Tibial artery (tissue), 4 donors: Measurements from ENCODE around the gene TMEM44.
A peak's percentile ranks its signal among the peaks of the same experiment; 100 is the strongest.

Experiments
- DNase-seq, 2 donors: peaks; one replicate each; pipeline ENCODE4 v3.0.0-alpha.2; 2019
- H3K27ac ChIP-seq, 2 donors: fragments of 200-600 bp; sonication (generic) in 1 of 2; 1 replicate in 1 of 2; 2 replicates in 1 of 2; pipeline ENCODE4 v1.5.1; 2018 to 2019; ENCODE audit warnings: mild to moderate bottlenecking in 1 of 2
- H3K27me3 ChIP-seq, 2 donors: fragments of 200-600 bp; sonication (generic) in 1 of 2; one replicate each; pipeline versions ENCODE4 v1.5.1 to v1.6.0; 2016 to 2019
- H3K36me3 ChIP-seq, 3 donors: fragments of 200-600 bp; sonication (generic) in 2 of 3; one replicate each; pipeline ENCODE4 v1.5.1; 2016 to 2019; ENCODE audit warnings: mild to moderate bottlenecking in 2 of 3
- H3K4me1 ChIP-seq, 4 donors: fragments of 200-600 bp; sonication (generic) in 2 of 4; 1 replicate in 3 of 4; 2 replicates in 1 of 4; pipeline ENCODE4 v1.5.1; 2016 to 2019
- H3K4me3 ChIP-seq, 2 donors: fragments of 200-600 bp; sonication (generic) in 1 of 2; 1 replicate in 1 of 2; 2 replicates in 1 of 2; pipeline ENCODE4 v1.5.1; 2018 to 2019; ENCODE audit warnings: mild to moderate bottlenecking in 2 of 2
- H3K9me3 ChIP-seq, 3 donors: fragments of 200-600 bp; sonication (generic) in 1 of 3; one replicate each; pipeline ENCODE4 v1.5.1; 2016 to 2019
- intact Hi-C: fragments of 100-400 bp; cut with DNase I; formaldehyde crosslinking; loops from one replicate; pipeline ENCODE4 v1.15.0; 2023; ENCODE audit warnings: low total_unique reads
- TF ChIP-seq, protein P1 (sequence below), 2 experiments: fragments of 200-600 bp in 1 of 2; fragments of 450-650 bp in 1 of 2; IDR thresholded peaks; one replicate each; pipeline ENCODE4 v1.5.1; 2017 to 2019; ENCODE audit warnings: antibody characterized with exemption in 2 of 2, mild to moderate bottlenecking in 1 of 2, moderate library complexity in 1 of 2

TMEM44 gene

DNA sequence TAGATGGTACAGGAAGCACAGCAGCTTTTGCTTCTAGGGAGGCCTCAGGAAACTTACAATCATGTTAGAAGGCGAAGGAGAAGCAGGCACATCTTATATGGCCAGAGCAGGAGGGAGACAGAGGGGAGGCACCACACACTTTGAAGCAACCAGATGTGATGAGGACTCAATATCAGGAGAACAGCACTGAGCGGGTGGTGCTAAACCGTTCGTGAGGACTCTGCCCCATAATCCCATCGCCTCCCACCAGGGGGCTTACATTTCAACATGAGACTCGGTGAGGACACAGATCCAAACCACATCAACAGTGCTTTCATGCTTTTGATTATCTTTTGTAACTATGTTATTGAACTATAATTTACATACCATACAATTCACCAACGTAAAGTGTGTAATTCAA lies 7.6 kb upstream of the TMEM44 start:
- intact Hi-C loops = no loop called here
- H3K4me1 ChIP-seq = peaks cover 0 to 7% (median 6%) of the 10 kb centered on the region in 4 donors
- no peak for DNase-seq
- no peaks in the 10 kb centered on the region for H3K27me3 ChIP-seq
- no peaks in the 10 kb centered on the region for H3K9me3 ChIP-seq
- peak overlapping the region; percentile 17 to 55 for H3K27ac ChIP-seq
- no peak overlapping the region for H3K4me3 ChIP-seq
- TF ChIP-seq, protein P1, sequence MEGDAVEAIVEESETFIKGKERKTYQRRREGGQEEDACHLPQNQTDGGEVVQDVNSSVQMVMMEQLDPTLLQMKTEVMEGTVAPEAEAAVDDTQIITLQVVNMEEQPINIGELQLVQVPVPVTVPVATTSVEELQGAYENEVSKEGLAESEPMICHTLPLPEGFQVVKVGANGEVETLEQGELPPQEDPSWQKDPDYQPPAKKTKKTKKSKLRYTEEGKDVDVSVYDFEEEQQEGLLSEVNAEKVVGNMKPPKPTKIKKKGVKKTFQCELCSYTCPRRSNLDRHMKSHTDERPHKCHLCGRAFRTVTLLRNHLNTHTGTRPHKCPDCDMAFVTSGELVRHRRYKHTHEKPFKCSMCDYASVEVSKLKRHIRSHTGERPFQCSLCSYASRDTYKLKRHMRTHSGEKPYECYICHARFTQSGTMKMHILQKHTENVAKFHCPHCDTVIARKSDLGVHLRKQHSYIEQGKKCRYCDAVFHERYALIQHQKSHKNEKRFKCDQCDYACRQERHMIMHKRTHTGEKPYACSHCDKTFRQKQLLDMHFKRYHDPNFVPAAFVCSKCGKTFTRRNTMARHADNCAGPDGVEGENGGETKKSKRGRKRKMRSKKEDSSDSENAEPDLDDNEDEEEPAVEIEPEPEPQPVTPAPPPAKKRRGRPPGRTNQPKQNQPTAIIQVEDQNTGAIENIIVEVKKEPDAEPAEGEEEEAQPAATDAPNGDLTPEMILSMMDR (IDR thresholded peaks at IDR 0.05) = no peak
- peaks cover 23 to 58% (median 40%) of the 10 kb centered on the region in 3 donors for H3K36me3 ChIP-seq

DNA sequence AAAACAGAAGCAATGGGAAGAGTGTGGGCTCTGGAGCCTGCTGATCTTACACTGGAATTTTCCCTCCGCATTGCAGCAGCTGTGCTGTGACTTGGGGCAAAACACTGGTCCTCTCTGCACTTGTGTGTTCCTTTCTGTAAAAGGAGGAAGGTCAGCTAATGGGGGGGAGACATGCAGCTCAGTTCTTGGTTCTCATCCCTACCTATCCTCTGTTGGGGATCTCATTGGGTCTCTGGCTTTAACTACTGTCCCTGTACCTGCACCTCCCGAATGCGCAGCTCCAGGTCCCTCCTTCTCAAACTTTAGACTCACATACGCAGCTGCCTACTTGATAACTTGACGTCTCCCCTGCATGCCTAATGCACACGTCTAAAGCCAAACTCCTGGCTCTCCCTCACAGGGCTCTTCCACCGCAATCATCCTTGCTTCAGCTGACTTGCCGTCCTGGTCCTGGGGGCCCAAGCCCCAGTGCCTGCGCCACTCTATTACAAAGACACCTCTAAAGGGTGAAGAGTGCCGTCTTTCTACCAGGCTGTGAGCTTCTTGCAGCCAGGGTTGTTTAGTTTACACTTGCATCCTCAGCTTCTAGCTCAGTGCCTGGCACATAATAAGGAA lies 5.9 kb upstream of the TMEM44 start:
- H3K27ac ChIP-seq = no peak overlapping the region

DNA sequence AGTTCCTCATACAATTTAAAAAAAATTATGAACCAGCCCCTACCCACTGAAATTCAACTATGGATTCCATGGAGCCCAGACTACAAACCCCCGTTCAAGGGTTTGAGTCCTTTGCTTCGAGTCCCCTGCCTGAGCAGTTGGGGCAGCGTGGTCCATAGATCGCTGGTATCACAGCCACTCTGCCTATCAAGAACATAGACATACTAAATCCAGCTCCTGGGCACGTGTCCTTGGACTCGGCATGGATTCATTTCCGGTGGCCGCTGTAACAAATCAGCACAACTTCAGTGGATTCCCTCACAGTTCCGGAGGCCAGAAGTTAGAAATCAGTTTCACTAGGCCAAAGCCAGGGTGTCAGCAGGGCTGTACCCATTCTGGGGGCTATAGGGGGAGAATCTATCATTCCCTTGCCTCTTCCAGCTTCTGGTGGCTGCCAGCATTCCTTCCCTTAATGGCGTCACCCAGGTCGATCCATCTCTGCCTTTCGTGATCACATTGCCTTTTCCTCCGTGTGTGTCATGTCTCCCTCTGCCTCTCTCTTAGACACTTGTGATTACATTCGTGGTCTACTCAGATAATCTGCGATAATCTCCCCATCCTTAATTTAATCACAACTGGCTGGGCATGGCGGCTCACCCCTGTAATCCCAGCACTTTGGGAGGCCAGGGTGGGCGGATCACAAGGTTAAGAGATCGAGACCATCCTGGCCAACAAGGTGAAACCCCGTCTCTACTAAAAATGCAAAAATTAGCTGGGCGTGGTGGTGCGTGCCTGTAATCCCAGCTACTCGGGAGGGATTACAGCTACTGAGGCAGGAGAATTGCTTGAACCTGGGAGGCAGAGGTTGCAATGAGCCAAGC lies 4.6 kb upstream of the TMEM44 start:
- no peak overlapping the region for H3K27ac ChIP-seq
- H3K27me3 ChIP-seq = no peaks in the 10 kb centered on the region
- H3K4me1 ChIP-seq = peaks cover 0 to 14% (median 7%) of the 10 kb centered on the region in 4 donors
- TF ChIP-seq, protein P1 (IDR thresholded peaks at IDR 0.05) = no peak
- no peak overlapping the region for H3K4me3 ChIP-seq
- intact Hi-C loops = no loop called here
- no peaks in the 10 kb centered on the region for H3K9me3 ChIP-seq
- DNase-seq = no peak
- peaks cover 11 to 28% (median 17%) of the 10 kb centered on the region in 3 donors for H3K36me3 ChIP-seq

More for the DNA sequence above, 5.9 kb upstream of the TMEM44 start:
- Histone ChIP-seq H3K27me3 (no peaks in the 10 kb centered on the region), H3K4me1 (peaks cover 0 to 7% (median 6%) of the 10 kb centered on the region in 4 donors), H3K9me3 (no peaks in the 10 kb centered on the region), H3K36me3 (peaks cover 15 to 41% (median 28%) of the 10 kb centered on the region in 3 donors), H3K4me3 (no peak overlapping the region)
- intact Hi-C loops = no loop called here
- no peak for DNase-seq
- TF ChIP-seq, protein P1 (IDR thresholded peaks at IDR 0.05) = no peak

DNA sequence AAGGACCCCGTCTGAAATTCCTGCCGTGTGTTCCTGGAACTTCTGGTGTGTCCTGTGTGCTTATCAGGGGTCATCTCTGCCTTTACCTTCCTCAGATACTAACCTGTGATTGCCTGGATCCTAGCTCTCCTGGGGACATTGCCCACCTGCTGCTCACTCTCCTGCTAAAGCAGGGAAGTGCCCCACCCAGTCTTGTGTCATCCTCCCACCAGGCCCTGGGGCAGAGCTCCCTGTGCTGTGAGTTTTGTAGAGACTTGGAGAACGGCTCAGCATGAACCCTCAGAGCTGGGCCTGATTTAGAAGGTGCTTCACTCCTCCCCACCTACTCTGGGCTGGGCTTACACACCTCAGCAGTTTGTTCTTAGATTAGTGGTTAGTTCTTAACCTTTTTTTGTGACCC lies 3.8 kb upstream of the TMEM44 start:
- no peaks in the 10 kb centered on the region for H3K27me3 ChIP-seq
- peaks cover 9 to 24% (median 14%) of the 10 kb centered on the region in 3 donors for H3K36me3 ChIP-seq
- H3K4me3 ChIP-seq = no peak overlapping the region
- intact Hi-C loops = no loop called here
- TF ChIP-seq, protein P1 (IDR thresholded peaks at IDR 0.05) = no peak
- H3K27ac ChIP-seq = no peak overlapping the region
- no peaks in the 10 kb centered on the region for H3K9me3 ChIP-seq
- no peak for DNase-seq
- H3K4me1 ChIP-seq = peaks cover 0 to 16% (median 8%) of the 10 kb centered on the region in 4 donors

DNA sequence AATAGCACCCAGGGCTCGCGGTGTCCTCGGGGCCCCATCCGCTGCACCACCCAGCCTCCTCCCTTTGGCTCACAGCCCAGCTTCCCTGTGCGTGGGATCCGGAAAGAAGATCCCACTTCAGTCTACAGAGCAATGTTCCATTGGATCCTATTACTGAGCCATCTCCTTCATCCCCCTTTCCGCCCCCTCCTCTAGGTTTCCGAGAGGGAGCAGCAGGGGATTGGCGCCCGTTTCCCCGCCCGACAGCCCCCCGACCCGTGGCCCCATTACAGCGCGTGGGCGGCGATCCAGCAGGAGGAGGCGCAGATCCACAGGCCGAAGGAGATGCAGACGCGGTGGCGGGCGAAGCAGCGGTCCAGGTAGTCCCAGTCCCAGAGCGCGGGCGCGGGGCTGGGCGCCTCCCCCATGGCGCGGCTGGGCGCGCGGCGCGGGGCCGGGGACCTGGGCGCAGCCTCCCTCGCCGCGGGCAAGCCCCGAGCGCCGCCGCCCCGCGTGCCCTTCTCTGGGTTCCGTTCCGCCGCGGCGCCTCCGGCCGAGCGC lies 340 bp downstream of the TMEM44 start:
- TF ChIP-seq, protein P1 (IDR thresholded peaks at IDR 0.05) = no peak
- H3K9me3 ChIP-seq = no peaks in the 10 kb centered on the region
- peaks cover 0 to 9% (median 2%) of the 10 kb centered on the region in 4 donors for H3K4me1 ChIP-seq
- peak overlapping the region; percentile 54 to 66 for H3K27ac ChIP-seq
- no peaks in the 10 kb centered on the region for H3K27me3 ChIP-seq
- intact Hi-C loops = no loop called here
- no peaks in the 10 kb centered on the region for H3K36me3 ChIP-seq
- DNase-seq = peak in 1 of 2 donors; percentile 61
- peak overlapping the region; percentile 58 to 64 for H3K4me3 ChIP-seq
